SU-DHL-6 (cell line): ENCODE measurements around the gene NAPEPLD.
"Not testable (repeated sequence)": the region's sequence is repeated elsewhere in the genome, so short reads cannot be mapped to it uniquely, and the experiment has no call there.

Experiments
- CTCF ChIP-seq: fragments of 200-600 bp; sonication (generic); IDR thresholded peaks from one replicate; pipeline ENCODE4 v1.5.1; 2017; ENCODE audit warnings: antibody characterized with exemption, mild to moderate bottlenecking, low read length, moderate library complexity; ENCODE audit not compliant: insufficient read depth, poor library complexity, severe bottlenecking
- EZH2phosphoT487 ChIP-seq: fragments of 200-600 bp; sonication (generic), shearing (Covaris generic); conservative IDR thresholded peaks from 2 replicates; pipeline ENCODE4 v1.6.1; 2018; ENCODE audit warnings: mild to moderate bottlenecking, antibody characterized with exemption, low read length, moderate library complexity, mixed read lengths

GRCh38 chr7:103163087-103163825 is 14.4 kb upstream of the NAPEPLD start:
- TF ChIP-seq CTCF, EZH2phosphoT487: not testable (repeated sequence)
